Effector CD8-positive, alpha-beta T cell (primary cell): ENCODE results near the gene NEB.

ENCODE experiments used
- DNase-seq: peaks from one replicate; lab custom pipeline; 2025; lab: John Stamatoyannopoulos, UW

Gene NEB

DNA sequence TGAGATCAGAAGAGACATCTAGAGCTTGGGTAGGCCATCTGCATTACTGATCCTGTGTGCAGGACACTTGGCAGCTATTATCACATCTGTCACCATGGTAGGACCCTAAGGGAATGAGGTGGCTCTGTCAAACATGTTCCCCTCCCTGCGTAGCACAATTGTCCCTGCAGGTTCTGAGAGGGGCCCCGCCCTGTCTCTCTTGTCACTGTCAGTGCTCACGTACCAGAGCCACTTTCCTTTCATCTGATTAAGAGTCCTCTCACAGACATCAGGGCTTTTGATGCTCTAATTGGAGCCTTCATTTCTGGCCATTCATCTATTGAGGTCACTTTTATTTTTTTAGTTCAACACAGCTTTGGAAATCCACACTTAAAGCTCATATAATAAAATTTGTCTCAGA is 38.5 kb downstream of the NEB start:
- no peak for DNase-seq

DNA sequence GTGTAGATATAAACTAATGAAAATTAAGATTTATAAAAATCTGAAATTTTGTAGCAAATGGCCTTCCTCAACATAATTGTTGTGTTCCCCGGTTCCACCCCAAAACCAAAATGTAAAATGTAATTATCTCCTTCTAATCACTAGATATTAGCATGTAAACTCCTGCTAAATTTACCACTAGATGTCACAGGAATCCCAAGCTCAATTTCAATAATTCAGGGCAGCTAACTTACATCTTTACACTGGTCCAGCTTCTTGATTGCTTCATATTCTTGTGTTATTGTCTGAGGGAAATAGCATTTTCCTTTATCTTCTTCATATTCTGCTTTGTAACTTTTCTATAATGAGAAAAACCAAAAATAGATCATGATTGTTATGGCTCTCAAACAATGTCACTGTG is 42.6 kb downstream of the NEB start:
- DNase-seq, result no peak

DNA sequence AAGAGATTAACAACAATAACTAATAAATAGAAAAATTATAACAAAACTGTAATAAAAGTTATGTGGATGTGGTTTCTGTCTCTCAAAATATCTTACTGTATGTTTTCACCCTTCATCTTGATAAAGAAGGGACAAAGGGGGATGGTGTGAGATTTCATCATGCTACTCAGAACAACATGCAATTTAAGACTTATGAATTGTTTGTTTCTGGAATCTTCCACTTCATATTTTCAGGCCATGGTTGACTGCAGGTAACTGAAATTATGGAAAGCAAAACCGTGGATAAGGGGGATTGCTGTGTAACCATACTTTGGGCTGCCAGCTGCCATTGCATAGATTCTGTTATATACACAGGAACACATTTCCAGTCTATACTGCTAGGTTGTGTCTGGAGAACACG is 45.6 kb downstream of the NEB start:
- DNase-seq, result no peak

DNA sequence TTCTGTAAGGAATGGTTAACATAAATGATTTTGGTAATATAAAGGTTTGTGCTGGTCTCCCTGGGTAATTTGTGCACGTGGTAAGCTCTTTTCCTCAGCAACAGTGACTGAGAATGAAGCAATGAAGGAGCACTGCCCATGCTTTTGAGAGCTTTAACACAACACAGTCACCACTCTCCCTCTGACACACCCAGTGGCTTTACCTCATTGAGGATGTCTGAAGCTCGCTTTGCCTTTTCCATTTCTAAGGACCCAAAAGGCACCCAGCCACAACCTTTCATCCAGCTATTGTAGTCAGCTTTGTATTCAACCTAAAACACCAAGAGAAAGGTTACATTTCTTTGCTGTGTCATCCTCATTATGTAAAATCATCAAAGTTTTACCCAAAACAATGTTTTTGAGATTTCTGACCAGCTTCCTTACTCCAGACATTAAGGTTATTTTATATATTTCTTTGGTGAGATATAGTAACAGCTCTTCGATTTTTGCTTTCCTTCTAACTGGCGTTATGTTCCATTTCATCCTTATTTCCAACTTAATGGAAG is 51.7 kb downstream of the NEB start:
- no peak for DNase-seq

DNA sequence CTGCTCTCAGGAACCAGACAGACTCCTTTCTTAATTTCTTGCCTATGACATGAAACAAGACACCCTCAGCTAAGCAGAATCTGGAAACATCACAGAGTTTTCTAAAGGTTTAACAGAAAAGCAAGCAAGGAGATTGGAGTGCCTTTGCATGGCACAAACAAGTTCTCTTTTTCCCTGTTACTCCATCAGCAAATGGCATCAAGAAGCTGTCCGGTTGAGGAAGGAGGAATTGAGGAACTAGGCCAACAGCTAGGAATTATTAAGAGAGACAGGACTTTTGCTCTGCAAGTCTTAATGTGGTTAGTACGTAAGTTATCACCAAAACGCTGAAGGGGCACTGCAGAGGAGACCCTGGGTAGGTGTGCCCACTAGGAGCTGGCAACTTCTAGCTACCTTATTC is 53.2 kb downstream of the NEB start:
- DNase-seq, result no peak

- no peak for DNase-seq
These were observed 54.3 kb downstream of the NEB start for GRCh38 chr2:151679994-151680393.

DNA sequence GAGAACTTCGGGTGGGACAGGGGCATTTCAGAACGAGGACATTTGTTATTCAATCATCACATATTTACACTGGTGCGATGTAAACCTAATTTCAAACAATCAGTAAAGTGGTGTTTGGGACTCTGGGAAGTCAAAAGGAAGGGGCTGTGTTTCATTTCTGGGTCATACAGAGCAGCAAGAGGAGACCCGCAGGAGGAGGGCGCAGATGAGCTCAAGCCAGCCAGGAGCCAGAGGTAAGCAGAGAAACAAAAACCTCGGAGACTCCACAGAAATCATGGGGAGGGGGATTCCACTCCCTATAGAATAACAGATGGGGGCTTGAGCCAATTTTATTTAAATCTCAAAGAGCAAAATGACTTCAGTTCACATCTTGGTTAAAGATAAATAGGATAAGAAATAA is 55.4 kb downstream of the NEB start:
- no peak for DNase-seq

- DNase-seq, result no peak
These were observed 61.3 kb downstream of the NEB start for GRCh38 chr2:151673016-151673415.

DNA sequence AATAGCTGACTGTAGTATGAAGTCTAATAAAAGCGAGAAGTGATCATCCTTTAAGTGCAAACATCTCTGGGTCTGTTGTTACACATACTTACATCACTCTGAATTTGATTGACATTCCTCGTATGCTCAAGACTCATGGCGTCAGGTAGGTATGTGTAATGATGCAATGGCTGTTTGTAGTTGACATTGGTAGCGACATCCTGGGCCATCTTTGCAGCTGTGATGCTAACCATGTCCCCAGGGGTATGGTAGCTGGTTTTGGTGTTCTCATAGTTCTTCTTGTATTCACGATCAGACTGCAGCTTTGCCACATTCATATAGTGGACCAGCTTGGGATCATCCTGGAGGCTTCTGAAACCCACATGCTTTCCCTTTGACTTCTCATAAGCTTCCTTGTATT is 62.0 kb downstream of the NEB start:
- DNase-seq, result no peak

DNA sequence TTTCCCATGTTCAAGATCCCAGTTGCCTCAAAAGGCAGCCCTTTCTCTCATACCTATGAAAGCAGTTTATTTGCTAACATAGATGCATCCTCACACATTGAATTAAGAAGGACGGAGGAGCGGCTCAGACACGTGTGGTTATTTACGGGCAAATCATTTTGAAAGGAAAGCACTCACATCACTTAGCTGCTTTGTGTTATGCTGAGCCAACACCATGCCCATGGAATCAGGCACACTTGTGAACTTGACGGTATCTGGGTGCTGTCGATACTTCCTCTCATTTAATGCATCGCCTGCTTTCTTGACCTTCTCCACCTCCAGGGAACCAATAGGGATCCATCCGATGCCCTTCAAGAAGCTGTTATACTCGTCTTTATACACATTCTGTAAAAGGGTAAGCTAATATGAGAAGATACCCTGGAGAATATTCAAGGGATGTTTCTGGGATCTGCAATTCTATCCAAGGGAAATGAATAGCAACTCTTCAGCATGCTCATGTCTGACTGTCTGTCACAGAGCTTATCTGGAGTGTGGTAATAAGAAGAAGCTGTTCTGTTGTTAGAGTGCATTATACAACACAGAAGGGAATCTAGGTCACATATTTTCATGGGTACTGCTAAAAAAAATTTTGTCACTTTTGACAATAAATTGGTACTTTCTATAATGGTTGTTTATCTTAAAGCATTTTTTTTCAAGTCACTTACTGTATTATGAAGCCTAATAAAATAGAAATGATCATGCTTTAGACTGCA is 63.3 kb downstream of the NEB start:
- DNase-seq, result no peak

DNA sequence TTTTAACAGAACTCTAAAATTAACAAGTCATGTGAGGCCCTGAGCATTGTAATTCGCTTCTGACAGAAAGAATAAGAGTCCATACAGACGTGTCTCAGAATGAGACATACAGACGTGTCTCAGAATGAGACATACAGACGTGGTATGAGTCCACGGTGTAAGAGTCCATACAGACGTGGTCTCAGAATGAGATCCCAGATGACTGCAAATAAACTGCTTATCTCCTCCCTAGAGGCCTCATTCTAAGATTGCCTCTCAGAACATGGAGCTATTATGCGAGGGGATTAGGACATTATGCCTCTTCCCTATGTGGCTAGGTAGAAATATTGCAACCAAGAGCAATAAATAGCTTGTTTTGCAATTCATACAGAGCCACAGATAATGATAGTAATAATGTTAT is 63.9 kb downstream of the NEB start:
- no peak for DNase-seq

DNA sequence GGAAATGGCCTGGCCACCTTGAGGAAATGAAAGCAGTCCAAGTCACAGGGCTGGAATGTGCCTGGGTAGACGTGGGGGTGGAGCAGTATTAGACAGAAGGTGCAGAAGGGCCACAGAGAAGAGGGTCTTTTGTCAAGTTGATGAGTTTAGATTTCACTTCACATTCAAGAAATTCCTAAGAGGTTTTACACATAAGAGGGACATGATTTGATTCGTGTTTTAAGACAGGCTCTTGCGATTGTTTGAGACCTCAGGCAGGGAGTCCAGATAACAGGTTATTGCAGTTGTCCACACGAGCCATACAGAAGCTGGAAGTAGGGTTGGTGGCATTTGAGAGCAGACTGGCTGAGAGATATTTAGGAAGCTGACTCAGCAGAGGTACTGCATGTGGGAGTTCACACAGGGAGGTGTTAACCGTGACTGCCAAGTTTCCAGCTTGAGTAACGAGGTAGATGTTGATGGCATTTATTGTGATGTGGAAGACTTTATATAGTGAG is 64.6 kb downstream of the NEB start:
- DNase-seq, result no peak

DNA sequence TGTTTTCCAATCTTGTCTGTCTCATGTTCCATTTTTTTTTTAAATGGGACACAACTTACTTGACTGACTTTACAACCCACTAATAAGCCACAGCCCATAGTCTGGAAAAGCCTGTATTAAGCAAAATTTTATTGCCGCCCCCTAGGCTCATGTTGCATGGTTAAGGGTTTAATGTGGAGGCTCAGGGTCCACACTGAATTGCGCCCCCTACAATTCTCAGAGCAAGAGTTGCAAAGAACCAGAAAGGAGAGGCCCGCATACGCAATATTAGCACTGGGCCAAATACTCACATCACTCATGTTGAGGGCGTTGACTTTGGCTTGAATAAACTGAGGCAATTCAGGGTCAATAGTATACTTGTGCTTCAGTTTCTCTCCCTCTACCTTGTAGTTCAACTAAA is 65.5 kb downstream of the NEB start:
- DNase-seq, result no peak

- DNase-seq, result no peak
These were observed 68.3 kb downstream of the NEB start for GRCh38 chr2:151665959-151666358.

DNA sequence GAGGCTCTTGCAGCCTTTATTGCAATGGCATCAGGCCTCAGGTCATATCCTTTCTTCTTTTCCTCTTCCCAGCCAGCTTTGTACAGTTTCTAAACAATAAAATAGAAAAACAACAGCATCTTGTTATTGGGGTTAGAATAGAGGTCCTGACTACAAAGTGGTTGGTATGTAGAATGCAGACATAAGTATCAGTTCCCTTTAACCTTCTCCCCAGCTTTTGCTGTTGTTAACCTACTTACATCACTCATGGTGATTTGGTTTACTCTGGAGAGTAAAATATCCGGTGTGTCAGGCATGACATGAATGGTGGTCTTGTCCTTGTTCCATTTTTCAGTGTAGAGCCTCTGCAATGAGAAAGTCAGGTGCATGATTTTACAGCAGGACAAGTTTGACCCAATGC is 69.8 kb downstream of the NEB start:
- DNase-seq, result no peak

GRCh38 chr2:151661625-151662024 is 72.7 kb downstream of the NEB start:
- DNase-seq, result no peak

DNA sequence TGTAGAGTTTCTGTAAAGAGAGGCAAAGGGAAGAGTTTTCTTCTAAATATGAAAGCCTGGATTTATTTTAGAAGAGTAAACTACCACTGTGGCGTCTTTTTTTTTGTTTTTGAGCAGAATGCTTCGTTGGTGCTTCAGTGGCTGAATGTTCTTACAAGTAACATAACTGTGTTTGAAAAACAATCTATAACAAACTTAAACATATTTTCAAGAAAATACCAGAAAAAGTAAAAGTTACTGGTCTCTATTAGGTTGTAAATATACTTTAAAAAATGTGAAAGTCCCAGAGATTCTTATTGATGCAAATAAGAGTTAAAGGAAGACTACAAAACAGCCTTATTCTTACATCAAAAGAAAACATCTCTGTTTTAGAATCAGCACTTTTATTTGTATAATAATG is 76.2 kb downstream of the NEB start:
- DNase-seq, result no peak

DNA sequence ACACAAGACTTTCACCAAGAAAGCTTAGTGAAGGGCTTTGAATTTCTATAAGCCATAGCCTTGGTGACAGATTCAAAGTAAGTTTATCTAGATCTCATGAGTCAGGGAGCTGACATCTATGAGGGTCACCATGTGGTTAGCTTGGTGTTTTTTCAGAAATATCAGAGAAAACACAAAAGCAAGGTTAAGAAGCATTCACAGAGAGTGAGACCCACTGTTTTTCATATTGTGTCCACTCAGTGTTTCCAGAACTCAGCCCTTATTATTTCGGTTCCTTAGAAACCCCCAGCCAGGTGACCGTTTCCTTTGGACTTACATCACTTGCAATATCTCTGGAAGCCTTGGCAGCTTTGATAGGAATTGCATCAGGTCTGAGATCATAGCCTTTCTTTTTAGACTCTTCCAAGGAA is 76.6 kb downstream of the NEB start:
- DNase-seq, result no peak

GRCh38 chr2:151655663-151656398 is 78.4 kb downstream of the NEB start:
- DNase-seq, result no peak

DNA sequence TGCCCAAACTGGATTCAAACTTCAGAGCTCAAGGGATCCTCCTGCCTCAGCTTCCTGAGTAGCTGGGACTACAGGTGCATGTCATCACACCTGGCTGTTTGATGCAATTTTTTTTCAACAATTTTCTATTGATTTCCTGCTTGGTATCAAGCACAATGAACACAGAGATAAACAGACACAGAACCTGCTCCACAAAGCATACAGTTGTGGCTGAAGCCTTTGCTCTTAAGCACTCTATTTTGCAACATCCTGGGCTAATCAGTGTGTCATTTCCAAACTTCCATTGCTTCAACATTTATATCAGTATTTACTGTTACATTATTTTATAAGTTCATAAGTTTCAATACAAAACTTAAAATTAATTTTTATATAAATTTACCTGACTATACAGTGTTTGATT is 79.4 kb downstream of the NEB start:
- DNase-seq, result no peak

- DNase-seq, result no peak
These were observed 80.2 kb downstream of the NEB start for GRCh38 chr2:151654085-151654484.

DNA sequence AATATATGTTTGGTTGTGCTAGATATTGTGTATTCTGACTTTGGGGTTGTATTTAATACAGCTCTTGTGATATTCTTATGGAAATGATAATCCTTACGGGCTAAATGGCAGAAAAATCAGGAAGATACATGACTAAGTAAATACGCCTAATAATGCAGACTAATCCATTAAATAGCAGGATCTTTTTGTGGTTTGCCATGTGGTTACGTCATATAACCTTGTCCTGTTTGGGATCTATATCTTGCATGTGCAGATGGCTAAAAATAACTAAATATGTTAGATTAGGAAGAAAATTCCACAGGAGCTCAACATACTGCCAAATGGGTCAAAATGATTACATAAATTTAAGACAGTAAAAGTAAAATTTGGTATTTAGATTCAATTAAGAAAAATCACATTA is 83.0 kb downstream of the NEB start:
- DNase-seq, result no peak

DNA sequence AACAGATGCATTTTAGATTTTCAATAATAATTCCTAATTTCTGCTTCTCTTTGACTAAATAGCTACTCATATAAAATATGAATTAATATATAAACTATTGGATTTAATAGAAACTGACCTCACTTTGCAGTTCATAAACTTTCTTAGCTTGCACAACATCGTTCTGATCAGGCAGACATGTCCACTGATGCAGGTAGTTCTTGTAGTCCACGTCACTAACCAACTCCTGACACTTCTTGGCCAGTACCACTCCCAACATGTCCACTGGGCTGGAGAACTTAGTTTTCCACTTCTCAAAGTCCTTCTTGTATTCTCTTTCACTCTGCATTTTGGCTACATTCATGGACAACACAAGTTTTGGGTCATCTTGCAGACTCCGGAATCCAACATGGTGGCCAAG is 83.8 kb downstream of the NEB start:
- DNase-seq, result no peak
